ENCODE data around the gene SH2D6.

GRCh38 chr2:85459771-85460170 lies 41.3 kb downstream of the SH2D6 start:
- TF ChIP-seq, protein P1, sequence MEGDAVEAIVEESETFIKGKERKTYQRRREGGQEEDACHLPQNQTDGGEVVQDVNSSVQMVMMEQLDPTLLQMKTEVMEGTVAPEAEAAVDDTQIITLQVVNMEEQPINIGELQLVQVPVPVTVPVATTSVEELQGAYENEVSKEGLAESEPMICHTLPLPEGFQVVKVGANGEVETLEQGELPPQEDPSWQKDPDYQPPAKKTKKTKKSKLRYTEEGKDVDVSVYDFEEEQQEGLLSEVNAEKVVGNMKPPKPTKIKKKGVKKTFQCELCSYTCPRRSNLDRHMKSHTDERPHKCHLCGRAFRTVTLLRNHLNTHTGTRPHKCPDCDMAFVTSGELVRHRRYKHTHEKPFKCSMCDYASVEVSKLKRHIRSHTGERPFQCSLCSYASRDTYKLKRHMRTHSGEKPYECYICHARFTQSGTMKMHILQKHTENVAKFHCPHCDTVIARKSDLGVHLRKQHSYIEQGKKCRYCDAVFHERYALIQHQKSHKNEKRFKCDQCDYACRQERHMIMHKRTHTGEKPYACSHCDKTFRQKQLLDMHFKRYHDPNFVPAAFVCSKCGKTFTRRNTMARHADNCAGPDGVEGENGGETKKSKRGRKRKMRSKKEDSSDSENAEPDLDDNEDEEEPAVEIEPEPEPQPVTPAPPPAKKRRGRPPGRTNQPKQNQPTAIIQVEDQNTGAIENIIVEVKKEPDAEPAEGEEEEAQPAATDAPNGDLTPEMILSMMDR (IDR thresholded peaks at IDR 0.05): no peak
- TF ChIP-seq POLR2A (IDR thresholded peaks at IDR 0.05): no peak
